D341Med (cell line): Measurements from ENCODE around the gene TTLL13.
"Not testable (repeated sequence)": the region's sequence is repeated elsewhere in the genome, so short reads cannot be mapped to it uniquely, and the experiment has no call there.

Source experiments
- DNase-seq: peaks from one replicate; pipeline ENCODE4 v3.0.0; 2012; ENCODE audit warnings: low spot score

Gene TTLL13

DNA sequence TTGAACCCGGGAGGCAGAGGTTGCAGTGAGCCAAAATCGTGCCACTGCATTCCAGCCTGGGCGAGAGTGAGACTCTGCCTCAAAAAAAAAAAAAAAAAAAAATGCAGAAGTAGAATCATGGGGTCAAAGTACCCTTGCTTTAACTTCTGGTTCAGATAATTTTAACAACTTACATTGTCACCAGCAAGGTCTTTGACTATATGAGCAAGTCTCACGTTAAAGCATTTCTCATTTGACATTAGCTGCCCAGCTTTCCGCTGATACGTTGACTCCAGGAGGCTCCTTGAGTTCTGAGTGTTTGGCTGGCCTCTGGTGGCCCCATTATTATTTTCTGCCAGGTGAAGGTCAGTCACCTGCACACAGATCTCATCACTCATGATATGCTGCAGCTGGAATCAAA, 32.3 kb downstream of the TTLL13 start:
- DNase-seq: not testable (repeated sequence)

DNA sequence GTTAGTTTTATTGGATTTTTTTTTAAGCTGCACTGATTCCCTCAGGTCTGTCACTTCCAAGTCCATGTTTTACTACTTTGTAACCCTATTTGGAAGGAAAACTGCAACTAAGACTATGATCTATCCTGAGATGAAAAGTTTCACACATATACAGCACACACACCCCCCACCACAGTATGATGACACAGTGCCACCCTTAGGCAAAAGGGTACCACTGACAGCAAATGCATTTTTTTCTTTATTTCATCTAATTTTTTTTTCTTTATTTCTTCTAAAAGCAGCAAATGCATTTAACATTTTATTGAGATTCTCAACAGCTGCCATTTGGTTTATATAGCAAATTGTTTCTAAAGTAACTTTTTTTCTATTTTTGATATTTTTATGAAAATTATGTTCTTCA, 37.3 kb downstream of the TTLL13 start:
- peak; percentile 57 for DNase-seq

DNA sequence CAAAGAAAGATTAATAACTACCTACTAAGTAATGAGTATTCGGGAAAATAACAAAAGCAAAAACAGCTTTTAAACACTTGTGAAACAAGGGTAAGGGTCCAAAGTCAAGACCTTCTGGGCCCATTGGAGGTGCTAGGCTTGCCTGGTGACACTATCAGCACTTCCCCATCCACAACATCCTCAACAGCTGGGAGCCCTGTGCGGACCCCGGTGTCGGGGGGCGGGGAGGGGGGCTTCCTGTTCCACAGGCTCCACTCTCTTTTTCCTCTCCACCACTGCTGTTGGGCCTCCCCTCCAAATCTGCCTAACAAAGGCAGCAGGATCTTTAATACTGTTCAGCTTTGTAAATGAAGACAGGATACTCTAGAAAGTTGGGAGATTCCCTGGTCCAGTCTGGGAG, 37.7 kb downstream of the TTLL13 start:
- no peak for DNase-seq

DNA sequence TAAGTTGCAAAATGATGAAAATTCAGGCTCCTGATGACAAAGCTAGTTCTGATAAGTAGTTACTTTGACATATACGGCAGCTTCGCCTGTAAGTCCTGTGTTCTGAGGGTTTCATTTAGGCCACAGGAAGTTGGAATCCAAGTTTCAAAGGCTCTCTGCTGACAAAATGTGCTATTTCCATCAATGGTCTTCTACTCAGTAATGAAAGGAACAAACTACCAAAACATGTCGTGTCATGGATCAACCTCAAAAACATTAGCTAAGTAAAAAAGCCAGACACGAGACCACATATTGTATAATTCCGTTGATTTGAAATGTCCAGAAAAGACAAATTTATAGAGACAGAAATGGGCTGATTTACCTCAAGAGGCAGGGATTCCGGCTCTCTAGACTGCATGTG, 38.6 kb downstream of the TTLL13 start:
- no peak for DNase-seq

DNA sequence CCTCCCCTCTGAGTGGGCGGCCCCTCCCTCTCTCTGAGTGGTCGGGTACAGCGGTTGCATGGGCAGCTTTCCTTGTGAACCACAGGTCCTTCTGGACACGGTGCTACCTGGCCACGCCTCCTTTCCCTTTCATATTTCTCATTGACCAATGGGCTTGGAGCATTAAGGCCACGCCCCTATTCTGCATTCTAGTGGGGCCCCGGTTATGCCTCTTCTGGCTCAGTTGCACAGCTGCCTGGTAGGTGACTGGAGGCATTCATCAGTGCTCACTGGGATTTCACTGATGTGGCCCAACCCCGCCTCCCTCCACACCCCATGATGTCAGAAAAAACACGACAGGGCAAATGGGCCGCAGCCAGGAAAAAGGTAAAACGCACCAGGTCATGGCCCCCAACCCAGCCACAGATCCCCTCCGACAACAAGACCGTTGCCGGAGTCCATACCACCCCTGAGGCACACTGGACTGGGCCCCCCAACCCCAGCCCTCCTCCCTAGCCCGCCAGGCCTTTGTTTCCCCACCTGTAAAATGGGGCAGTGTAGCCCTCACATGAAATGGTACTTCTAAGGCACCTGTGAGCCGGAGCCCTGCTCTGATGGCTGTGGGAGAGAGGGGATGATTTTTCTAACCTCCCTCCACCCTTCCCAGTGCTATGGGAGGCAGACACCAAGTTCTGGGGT, 42.5 kb downstream of the TTLL13 start:
- DNase-seq: peak; percentile 39

DNA sequence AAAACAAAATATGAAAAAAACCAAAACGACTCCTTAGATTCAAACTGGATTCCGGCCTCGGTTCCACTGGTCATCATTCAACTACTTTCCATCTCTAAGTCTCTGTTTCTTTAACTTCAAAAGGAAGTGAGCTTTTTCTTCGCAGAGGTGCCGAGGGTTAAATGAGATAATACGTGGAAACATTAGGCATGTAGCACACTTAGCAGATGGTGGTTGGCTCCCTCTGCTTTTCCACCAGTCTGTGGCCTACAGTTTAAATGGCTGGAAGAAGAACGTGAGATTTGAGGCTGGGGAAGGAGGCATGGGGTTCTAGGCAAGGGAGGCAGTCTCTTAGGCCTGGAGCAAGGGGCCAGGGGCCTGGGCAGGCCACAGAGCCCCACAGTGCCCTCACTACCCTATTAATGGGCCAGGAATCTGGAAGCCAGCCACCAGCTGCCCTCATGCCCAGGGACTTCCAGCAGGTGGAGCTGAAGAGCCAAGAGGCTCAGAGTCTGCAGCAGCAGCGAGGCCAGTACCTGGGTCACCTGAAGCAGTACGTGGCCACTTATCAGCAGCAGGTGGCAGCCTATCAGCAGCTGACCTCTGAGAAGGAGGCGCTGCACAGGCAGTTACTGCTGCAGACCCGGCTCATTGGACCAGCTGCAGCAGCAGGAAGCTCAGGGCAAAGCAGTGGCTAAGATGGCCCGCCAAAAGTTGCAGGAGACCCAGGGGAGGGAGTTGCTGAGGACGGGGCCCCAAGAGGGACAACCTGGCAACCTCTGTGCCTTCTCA, 43.9 kb downstream of the TTLL13 start:
- peak; percentile 67 for DNase-seq

DNA sequence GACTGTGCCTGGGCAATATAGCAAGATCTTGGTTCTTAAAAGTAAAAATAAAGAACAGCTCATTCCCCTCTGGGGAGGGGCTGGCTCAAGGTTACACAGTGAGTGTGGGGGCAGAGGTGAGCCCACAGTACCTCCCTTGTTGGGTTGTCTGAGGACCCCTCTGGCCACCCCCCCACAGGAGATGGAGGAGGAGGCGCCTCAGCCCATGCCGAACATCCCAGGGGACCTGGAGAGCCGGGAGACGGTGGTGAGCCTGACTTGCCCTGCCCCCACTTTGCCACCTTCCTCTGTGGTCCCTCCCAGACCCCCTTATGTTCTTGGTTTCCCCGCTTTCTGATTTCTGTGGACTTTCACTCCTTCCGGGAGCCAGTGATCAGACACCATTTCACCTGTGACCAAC, 44.8 kb downstream of the TTLL13 start:
- DNase-seq: no peak

DNA sequence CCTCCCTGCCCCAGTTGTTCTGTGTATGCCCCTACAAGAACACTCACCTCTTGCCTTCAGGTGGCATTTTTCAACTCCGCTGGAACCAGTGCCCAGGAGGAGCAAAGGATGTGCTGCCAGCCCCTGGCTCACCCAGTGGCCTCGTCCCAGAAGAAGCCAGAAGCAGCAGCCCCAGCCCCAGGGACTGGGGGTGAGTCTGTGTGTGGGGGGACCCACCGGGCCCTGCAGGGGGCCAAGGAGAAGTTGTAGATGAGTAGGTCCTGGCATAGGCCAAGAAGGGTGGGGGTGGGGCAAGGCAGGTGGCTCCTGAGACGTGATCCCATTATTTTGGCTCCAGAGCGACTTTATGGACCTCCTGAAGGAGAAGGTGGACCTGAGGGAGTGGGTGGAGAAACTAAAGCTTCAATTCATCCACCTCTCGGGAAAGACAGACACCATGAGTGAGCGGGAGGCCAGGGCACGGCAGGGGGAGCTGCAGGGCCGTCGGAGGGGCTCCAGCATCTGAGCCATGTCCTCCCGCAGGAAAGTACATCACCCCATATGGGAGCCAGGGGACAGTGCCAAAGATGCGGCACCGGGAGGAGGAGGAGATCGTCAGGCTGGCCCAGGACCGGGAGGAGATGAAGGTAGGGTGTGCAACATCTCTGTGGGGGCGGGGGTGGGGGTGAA, 45.4 kb downstream of the TTLL13 start:
- no peak for DNase-seq

DNA sequence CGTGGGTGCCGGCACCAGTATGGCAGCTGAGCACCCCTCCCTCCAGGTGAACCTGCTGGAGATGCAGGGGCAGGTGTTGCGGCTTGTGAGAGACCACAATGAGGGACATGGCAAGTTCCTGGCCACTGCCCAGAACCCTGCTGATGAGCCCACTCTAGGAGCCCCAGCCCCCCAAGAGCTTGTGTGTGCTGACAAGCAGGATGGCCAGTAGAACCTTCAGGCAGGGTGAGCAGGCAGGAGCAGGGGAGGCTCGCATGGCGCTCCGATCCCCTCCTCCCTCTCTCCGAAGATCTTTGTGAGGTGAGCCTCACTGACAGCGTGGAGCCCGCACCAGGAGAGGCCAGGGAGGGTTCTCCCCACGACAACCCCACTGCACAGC, 45.9 kb downstream of the TTLL13 start:
- DNase-seq: no peak

DNA sequence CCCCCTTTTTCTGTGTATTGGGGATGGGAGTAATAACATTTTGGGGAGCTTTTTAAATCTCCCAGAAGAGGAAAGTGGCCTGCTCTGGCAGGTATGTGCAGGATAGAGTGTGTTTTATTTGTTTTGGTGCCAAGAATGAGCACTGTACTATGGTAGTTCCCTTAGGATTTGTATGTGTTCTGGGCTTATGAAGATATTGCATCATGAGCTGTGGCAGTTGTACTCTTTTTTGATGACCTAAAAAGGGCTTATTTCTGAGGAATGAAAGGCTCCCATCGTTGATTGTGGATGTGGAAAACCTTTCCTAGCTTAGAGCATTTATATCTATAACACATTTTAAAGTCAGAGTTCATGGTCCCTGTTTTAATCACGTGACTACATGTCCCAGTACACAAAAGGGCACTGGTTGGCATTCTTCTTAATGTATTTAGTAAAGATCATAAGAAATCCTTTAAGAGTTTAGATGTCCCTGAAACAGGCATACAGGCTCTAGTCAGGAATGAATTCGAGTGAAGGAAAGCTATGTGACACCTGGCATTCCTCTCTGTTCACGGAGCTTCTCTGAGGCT, 47.0 kb downstream of the TTLL13 start:
- not testable (repeated sequence) for DNase-seq

DNA sequence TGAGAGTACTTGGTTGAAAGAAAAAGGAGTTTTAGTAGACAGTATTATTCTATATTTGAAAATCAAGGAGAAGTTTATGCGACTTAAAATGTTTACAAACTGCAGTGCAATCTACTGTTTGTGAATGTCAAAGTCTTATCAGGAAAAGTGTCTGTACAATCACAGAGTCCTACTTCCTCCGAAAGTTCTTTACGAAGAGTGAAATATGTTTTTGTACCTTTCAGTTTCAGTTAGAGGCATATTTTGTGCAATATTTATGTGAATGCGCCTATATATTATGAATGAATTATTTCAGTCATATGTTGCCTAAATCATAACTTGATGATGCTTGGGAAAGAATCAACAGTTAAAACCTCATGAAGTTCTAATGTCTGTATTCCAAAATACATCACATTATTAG, 47.7 kb downstream of the TTLL13 start:
- no peak for DNase-seq

DNA sequence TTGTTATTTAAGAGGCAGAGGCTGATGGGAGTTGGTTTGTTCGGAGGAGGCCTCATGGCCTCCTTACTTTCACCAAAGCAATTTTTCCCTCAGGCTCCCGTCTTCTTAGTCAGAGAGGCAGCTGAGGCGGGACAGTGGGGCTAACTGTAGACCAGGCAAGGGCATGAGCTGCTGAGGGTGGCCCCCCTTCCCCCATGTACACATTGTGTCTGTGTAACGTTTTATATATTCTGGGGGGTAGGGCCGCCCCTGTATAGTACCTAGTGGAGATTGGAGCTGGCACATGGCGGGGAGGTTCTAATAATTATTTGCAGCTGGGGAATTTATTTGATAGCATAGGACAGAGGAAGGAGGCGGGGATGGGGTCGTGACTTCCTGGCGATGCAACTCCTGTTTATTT, 51.2 kb downstream of the TTLL13 start:
- DNase-seq: no peak

DNA sequence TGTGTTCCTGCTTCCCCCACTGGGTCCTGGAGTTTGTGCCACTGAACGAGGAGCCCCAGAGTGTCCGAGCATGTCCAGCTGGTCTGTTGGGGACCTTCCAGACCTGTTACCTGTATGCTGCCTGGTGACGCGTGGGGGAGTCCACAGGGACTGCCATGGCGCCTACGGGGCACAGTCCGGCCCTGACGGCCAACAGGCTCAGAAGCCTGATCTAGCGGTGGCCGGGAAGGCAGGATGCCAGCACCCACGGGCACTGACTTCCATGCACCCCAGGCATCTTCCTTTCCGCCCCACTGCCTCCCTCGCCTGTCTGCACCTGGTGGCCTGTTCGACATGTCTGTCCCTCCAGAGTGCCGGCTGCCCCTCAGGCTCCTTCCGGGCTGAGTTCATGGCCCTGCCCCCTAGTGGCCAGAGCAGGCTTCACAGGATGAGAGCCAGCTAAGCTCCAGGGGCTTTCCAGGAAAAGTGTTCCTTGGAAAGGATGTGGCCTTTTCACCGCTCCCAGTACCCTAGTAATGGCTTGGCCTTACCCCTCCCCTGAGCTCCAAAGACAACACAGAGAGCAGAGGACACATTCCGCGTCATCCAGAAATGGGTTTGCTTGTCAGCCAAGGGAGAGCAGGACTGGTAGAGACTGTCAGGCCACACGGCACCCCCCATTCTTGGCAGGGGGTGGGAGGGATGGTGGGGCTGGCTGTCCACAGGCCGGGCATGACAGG, 51.8 kb downstream of the TTLL13 start:
- peak; percentile 69 for DNase-seq

DNA sequence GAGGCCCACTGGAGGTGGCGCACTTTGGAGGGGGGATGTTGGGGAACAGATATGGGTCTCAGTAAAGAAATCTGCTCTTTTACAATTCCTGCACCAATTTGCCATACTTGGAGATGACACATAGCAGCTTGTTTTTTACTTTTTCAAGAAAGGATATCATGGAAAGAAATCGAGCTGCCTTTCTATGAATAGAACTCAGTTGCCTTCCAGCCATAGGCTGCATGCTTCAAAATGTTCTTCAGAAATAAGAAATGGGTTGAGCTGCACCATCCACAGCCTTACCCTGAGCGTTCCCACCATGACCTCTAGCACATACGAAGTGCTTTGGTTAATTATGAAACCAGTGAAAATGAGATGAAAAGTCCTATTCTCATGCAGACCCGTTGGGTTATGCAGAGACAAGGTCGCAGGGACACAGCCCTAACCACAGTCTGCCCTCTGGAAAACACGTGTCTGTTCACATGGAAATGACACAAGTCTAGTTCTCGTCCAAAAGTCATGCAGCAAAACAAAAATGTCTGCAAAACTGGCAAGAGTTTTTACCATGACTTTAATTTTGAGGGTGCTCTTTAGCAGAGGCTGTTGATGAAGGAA, 52.4 kb downstream of the TTLL13 start:
- no peak for DNase-seq

DNA sequence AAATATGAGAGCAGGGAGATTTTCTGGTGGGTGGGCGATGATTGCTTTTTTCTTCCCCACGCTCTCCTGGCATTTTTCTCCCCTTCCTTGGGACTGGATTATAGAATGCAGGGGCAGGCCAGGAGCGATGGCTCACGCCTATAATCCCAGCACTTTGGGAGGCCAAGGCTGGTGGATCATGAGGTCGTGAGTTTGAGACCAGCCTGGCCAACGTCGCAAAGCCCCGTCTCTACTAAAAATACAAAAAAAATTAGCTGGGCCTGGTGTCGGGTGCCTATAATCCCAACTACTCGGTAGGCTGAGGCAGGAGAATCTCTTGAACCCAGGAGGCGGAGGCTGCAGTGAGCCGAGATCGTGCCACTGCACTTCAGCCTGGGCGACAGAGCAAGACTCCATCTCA, 56.0 kb downstream of the TTLL13 start:
- not testable (repeated sequence) for DNase-seq

DNA sequence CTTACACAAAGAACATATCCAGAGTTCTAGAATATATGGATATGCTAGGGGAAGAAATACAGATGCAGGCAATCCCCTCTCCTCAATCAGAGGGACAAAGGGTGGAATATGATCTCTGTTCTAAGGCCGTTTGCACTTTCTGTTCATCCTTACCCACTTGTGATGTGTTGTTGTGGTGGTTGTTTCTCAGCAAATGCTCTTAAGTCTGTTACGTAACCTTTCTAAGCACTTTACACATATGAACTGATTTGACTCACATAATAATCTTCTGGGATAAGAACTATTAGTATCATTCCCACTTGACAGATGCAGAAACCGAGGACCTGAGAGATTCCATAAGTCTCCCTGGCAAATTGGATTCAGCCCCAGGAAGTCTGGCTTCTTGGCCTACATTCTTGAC, 56.6 kb downstream of the TTLL13 start:
- DNase-seq: no peak

DNA sequence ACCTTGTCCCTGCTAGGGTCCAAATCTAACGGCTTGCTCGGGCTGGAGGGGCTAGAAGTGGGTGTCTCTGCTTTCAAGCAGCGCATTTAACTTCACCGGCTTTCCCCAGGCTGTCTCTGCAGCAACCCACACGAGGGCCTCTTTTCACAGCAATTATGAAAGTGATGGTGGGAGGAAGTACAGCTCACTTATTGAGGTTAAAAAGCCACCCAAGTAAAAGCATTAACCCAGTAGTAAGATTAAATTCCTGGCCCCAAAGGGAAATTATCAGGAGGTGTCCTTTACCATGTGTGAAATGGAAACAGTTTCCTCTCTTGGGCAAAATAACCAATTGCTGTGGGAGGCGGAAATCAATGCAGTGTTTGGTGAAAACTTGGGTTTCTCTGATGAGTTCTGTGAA, 57.2 kb downstream of the TTLL13 start:
- DNase-seq: no peak

DNA sequence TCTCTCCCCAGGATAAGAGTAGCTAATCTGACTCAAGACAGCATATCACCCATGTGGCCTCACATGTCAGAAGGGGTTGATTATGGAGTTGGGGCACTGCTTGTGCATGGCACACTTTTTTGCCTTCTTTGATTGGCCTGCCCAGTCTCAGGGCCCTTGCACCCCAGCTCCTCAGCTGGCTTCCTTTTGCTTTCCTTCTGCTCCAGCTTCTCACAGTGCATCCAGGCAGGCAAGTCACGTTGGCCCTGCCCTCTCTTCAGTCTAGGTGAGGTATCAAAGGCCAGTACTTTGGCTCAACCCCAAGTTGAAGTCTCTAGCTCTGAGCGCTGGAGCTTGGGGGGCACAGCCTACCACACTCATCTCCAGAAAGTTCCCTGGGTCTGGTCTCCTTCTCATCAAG, 58.3 kb downstream of the TTLL13 start:
- no peak for DNase-seq

DNA sequence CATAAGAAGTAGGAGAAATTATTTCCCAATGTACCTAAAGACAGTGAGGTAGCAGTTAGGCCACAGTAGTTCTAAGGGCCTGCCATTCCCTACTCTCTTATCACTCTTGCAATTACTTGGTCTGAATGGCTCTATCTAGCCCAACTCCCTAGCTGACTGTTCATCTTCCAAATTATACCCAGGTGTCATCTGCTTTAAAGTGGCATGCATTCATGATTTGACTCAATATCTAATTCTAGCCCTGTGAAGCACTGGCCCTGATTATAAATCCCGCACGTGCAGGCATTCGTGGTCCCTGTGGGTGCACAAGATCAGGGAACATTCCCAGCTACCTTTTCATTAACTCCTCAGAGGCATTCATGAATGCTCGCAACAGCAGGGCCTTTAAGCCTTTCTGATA, 59.7 kb downstream of the TTLL13 start:
- DNase-seq: no peak
